T-helper 1 cell (primary cell): Measurements from ENCODE around the gene MYH14.

Experiments used
- DNase-seq, 5 donors: peaks; one replicate each; pipeline ENCODE4 v3.0.0-alpha.2; 2012 to 2020

The MYH14 gene

DNA sequence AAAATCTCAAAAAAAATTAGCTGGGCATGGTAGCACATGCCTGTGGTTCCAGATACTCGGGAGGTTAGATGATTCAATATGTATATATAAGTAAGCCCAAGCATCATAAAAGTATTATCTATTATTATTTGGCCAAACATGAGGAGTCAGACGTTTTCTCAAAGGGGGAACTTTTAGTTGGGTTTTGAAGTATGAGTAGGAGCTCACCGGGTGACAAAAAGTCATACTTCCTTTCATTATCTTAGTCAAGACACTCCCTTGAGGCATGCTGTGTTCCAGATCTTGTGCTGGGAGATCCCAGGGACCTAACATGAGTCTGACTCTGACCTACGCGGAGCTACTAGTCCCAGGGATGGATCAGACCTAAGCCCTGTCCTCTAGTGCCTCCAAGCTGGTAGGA lies 8.2 kb upstream of the MYH14 start:
- DNase-seq: no peak

DNA sequence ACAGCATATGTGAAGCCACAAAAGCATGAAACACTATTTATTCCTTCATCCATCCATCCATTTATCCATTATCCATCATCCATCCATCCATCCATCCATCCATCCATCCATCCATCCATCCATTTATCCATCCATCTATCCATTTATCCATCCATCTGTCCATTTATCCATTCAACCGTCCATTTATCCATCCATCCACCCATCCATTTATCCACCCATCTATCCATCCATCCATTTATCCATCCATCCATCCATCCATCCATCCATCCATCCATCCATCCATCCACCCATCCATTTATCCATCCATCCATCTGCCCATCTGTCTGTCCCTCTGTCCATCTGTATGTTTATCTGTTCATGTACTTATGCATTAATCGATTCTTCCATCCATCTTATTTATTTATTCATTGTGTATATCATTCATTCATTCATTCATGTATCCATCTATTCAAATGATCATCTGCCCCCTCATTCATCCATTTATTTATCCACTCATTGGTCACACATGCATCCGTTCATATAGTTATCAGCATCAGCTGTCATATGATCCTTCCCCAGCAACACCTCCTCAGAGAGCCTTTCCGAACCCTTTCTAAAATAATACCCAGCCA lies 7.0 kb upstream of the MYH14 start:
- DNase-seq: no peak

DNA sequence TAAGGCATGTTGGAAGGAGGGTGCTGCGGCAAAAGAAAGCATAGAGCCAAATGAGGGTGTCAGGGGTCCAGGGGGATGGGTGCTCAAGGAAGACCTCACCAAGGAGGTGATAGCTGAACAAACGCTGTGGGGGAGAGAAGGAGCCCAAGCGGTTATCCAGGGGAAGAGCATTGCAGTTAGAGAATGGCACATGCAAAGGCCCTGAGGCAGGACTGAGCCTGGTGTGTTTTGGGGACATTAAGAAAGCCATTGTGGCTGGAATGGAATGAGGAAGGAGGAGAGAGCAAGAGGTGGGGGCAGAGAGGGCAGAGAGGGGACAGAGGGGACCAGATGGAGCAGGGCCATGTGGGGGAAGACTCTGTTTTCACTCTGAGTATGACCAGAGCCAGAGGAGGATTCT lies 6.1 kb upstream of the MYH14 start:
- no peak for DNase-seq

DNA sequence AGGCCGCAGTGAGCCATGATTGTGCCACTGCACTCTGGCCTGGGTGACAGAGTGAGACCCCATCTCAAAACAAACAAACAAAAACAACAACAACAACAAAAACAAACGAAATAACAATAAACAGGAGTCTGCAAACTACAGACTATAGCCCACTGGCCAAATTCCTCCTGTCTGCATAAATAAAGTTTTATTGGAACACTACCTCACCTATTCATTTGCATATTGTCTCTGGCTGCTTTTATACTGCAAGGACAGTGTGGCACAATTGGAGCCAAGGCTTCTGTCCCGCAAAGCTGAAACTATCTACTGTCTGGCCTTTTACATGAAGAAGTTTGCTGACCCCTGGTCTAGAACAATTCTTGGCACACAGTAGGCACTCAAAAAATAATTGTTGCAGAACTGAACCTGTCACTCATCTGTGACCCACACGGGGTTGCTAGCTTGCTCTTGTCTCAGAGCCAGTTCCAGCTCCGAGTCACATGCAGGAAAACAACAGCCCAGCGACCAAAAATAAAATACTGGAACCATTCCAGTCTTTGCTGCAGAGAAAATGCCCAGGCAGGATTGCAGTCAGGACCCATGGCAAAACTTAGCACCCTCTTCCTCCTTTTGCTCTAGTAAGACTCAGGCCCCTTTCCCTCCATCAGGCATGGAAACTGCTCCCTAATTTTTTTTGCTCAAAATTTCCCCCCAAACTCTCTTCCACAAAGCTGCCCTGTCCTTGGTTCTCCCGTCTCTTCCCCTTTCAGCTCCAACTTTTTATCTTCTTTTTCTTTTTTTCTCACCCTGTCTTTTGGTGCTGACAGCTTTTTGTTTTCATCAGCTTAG lies 4.8 kb upstream of the MYH14 start:
- no peak for DNase-seq

DNA sequence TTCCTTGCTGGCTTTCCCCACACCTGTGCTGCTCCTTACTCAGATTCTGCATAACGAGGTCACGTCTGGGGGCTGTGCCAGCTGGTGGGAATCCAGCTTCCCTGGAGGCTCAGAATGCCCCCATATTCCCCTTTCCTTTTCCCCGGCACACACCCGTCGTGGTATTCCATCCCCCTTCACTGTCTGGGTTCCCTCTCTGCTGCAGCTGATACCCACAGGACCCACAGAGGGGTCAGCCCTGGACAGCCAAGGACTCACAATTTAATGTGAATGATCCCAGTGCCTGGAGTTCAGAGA lies 4.2 kb upstream of the MYH14 start:
- no peak for DNase-seq

DNA sequence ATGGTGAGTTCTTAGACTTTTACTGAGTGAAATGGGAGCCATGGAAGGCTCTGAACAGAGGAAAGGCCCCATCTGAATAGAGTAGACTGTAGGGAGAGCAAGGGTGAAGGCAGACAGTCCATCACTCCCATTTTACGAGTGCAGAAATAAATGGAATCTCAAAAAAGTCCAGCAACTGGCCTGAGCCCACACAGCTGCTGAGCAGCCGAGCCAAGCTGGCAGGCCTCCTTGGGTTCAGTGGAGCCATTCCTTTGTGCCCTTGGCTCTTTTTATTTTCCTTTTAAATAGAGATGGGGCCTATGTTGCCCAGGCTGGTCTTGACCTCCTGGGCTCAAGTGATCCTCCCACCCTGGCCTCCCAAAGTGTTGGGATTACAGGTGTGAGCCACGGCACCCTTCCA lies 1.0 kb upstream of the MYH14 start:
- no peak for DNase-seq

DNA sequence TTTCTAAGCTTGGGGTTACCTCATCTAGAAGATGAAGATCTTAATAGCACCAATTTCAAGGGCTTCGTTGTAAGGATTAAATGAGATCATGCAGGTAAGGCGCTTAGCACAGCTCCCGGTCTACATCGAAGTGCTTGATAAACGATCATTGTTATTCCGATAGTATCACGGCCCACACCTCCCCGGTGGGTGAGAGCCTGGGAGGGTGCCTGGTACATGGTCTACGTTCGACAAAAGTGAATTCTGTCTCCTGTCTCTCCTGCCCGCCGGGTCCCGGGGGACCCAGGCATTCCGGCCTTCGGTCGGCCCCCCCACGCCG lies 501 bp upstream of the MYH14 start:
- DNase-seq: no peak

DNA sequence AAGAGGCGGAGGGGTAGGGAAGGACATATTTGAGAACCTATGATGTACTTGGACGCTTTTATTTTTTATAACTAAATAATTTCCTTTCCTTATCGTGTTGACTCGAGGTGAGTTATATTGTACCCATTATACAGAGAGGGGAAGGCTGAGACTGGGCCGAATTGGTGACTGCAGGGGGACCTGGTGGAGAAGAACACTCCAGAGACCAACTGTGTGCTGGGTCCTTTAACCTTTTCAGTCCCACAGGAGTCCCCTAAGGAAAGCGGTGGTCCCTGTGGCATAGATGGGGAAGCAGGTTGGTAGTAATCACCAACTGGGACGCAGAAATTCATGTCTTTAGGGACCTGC lies 633 bp downstream of the MYH14 start:
- DNase-seq: no peak

DNA sequence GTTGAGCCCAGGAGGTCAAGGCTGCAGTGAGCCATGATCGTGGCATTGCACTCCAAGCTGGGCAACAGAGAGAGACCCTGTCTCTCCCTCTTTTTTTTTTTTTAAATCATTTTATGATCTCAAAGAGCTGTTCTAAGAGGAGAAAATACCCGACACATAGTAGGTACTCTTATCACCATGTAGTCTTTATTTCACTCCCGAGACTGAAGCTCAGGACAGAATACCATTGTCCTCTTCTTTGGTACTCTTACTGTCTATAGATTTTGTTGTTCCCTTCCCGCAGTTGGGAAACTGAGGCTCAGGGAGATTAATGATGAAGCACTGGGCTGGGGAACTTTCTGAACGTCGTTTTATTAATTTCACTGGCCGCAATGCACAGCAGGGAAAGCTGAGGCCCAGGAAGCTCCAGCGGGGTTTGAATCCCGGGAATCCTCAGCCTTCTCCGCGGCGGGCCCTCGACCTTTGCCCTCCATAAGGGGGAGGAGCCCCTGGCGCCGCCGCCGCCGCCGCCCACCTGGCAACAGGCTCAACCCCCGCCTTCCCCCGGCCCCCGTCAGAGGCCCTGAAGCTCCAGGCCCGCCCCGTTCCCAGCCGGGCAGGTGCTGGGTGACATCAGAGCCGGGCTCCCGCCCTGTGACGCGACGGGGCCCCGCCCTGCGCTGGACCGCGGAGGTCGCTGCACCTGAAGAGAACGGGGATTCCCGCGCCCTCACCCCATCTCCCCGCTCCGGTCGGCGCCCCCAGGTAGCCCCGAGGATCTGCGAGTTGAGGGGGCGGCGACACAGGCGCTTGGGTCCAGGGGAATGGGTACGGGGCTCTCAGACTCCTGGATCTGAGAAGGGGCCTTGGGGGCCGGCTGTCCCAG lies 1.6 kb downstream of the MYH14 start:
- no peak for DNase-seq

DNA sequence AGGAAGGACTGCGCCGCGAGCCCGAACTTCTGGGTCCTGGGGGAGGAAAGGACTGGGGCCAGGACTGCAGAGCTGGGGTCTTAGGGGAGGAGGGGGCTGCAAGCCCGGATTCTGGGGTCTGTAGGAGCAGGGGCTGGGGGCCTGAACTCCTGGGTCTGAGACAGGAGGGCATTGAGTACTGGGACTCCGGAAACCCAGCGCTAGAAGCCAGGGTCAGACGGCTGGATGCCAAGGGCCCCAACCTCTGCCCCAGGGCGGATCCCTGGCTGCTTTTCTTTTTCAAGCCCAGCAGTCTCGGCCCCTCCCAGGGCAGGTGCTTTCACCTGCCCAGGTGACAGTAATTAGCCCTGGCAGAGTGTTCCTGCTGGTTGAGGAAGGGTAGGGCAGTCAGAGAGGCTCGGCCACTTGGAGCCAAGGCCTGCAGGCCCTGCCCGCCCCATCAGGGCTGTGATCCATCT lies 2.3 kb downstream of the MYH14 start:
- no peak for DNase-seq

DNA sequence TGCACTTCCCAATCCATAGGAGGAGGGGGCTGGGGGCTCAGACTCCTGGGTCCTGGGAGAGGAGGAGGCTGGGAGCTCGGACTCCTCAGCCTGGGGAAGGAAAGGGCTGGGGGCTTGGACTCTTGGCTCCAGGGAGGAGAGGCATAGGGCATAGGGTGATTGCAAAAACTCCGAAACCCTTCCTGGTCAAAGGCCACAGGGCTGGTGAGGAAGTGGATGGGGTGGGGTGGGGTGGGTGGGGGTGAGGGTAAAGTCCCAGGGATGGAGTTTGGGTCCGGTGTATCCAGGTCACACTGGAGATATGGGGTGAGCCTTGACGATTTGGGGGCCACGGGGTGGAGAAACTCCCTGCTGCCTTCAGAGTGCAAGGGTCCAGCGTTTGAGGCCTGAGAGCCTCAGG lies 2.8 kb downstream of the MYH14 start:
- DNase-seq: no peak

DNA sequence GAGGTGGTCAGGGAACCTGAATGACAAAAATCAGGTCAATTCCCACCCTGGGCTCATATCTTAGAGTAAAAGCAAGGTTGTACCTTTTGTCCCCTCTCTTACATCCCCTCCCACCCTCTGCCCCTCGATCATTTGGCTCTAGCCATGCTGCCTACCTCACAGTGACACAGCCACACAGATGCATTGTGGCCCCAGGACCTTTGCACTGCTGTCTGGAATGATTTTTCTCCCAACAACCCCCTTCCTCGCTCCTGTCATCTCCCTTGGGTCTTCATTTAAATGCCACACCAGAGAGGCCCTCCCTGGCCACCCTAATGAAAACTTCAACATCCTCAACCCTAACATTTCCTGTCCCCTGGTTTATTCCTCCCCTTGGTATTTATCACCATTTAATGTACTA lies 4.3 kb downstream of the MYH14 start:
- DNase-seq: no peak

DNA sequence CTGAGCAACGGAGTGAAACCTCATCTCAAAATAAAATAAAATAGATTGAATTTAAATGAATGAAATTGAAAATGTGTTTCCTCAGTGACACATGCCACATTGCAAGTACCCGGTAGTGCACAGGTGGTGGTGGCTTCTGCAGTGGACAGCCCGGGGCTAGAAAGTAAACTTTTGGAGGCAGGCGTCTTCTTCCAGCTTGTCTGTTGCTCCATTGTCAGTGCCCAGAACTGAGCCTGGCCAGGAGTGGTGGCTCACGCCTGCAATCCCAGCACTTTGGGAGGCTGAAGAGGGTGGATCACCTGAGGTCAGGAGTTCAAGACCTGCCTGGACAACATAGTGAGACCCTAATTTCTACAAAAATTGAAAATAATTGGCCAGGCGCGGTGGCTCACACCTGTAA lies 5.7 kb downstream of the MYH14 start:
- DNase-seq: no peak

DNA sequence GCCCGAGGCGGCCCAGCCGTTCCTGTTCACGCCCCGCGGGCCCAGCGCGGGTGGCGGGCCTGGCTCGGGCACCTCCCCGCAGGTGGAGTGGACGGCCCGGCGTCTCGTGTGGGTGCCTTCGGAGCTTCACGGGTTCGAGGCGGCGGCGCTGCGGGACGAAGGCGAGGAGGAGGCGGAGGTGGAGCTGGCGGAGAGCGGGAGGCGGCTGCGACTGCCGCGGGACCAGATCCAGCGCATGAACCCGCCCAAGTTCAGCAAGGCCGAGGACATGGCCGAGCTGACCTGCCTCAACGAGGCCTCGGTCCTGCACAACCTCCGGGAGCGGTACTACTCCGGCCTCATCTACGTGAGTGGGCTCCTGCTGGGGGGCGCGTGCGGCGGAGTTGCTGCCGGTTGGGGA lies 7.0 kb downstream of the MYH14 start:
- no peak for DNase-seq

DNA sequence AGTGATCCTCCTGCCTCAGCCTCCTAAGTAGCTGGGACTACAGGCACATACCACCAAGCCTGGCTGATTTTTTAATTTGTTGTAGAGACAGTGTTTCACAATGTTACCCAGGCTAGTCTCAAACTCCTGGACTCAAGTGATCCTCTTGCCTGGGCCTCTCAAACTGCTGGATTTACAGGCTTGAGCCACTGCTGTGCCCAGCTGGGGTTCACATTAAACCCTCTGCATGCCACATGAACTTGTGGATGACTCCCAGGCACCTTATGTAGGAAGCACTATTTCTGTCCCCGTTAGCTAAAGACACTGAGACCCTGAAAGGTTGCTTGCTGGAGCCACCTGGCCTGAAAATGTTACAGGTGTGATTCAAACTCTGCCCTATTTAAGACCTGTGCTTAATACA lies 10.5 kb downstream of the MYH14 start:
- DNase-seq: no peak

DNA sequence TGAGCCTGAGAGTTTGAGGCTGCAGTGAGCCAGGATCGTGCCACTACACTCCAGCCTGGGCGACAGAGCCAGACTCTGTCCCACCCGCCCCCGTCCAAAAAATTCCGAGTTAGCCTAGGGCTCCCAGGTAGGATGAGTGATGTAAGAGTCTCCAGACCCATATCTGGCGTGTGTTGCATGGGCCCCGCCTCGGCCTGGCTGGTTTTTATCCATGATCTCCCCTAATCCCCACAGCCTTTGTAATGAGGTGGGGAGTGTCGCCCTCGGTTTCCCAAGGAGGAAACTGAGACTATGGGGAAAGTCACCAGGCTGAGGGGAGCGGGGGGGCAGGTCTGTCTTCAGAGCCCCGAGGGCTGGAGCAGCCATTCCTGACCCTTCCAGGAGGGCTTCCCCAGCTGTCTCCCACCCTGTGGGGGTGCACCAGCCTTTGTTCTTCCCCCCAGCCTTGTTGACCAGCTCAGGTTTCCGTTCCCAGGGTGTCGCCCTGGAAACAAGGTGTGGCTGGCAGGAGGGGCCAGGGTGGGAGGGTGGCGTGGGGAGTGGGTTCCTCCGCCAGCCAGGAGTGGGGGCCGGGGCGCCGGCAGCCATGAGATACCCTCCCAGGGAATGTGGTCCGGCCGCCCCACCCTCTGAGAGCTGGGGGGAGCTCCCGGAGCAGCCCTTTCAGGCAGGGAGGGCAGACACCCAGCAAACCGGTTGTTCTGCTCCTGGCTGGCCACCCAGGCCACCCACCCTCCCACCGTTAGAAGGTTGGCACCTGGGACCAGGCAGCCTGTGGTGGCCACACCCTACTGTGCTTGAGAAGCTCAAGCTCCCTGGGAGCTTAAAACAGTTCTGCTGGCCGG lies 11.5 kb downstream of the MYH14 start:
- DNase-seq: no peak

DNA sequence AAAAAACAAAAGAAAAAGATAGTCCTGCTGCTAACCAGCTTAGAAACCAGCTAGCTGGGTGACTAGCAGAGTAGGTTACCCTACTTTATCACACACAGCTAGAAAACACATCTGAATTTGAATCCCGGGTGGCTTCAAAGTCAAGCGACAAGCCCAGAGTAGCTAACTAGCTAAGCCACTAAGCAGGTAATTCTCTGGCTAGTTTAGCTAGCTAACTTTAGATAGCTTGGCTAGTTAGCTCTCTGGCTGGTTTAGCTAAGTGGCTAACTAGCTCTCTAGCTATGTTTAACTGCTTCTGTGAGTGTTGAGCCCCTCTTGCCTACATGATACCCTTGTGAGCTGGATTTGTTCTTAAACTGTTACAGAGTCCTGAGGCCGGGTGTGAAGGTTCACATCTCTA lies 12.4 kb downstream of the MYH14 start:
- no peak for DNase-seq

DNA sequence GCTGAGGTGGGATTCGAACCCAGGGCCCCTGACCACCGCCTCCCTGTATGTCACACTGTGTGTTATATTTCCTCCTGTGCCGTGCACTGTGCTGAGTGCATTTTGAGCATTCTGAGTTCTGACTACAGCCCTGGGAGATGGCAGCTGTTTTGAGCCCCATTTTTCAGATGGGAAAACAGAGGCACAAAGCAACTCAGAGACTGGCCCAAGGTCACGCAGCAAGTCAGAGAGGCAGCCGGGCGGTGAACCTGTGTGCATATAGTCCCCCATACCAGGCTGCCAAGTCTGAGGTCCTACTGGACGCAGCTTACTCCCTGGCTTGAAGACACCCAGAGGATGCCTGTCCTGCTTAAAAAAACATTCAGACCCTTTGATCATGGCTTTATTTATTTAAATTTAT lies 17.7 kb downstream of the MYH14 start:
- DNase-seq: no peak

DNA sequence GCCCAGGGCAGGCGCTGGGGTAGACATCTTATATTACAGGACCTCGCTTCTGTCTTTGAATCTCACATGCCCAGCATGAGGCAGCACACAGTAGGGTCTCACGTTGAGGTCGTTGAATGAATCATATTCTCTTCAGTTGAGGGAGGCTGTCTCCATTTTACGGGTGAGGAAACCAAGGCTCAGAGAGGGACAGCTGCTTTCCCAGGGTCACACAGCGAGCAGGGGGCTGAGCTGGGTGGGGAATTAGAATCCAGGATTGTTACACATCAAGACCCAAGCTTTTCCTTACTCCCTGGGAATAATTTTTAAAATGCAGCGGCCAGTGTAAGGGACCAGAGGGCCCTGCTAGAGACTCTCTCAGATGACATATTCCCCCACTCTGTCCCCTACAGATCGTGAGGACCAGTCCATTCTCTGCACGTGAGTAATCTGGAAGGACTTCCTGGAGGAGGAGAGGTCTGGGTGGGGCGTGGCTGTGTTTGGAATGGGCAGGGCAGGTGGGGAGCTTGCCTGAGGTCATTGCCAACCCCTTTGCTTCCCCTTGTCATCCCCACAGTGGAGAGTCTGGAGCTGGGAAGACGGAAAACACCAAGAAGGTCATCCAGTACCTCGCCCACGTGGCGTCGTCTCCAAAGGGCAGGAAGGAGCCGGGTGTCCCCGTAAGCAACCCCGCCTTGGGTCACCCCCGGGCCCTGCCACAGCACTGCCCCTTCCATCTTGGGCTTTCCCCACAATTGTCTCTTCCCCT lies 19.4 kb downstream of the MYH14 start:
- no peak for DNase-seq

DNA sequence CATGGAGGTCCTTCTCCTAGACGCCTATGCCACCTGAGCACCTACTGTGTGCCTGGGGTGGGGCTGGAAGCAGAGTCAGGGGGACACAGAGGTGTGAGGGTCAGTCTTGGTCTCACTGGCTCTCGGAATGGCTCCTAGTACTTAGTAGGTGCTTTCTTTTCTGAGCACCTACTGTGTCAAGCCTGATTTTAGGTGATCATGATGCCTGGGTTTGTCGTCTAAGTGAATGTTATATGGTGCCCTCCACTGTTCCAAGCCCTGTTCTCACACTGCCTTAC lies 20.0 kb downstream of the MYH14 start:
- no peak for DNase-seq

DNA sequence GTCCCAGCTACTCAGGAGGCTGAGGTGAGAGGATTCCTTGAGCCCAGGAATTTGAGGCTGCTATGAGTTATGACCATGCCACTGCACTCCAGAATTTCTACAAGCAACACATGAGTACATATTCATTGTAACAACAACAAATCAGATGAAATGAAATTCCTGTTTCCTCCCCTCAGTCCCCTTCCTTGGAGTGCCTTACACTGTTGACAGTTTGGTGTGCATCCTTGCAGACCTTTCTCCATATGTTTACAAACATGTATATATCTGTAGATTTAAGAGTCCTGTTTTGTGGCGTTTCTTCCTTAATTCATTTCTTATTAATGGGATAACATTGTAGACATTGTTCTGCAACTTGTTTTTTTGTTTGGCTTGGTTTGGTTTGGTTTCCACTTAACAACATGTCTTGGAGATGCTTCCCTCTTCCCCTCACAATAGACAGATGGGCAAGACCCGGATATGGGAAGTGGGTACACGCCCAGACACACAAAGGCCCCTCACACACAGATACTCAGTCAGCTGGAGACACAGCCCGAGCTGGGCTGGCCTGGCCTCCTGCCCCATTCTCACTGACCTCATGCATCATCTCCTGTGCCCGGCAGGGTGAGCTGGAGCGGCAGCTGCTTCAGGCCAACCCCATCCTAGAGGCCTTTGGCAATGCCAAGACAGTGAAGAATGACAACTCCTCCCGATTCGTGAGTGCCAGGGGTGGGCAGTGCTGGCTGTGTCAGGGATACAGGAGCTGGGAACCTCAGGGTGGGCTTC lies 21.7 kb downstream of the MYH14 start:
- no peak for DNase-seq

DNA sequence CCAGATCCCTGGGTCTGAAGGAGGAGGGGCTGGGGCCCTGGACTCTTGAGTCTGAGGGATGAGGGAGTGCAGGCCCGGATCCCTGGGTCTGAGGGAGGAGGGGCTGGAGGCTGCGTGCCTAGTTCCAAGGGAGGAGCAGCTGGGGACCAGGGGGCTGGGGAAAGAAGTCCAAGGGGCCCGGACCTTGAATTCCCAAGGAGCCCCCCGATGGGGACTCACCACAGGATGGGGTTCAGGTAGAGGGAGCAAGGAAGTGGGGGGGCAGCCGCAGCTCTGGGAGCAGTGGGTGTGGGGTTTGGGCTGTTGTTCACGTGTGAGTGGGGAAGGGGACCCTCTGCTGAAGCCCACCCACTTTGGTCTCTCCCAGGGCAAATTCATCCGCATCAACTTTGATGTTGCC lies 23.1 kb downstream of the MYH14 start:
- no peak for DNase-seq
